ENCODE results near the gene RABGAP1L. TPM values are rescaled to one million over a fixed set of nuclear protein-coding genes. Genes with fewer than 3 reads are reported as not detected.

RABGAP1L gene
- total RNA-seq, 1 experiment from 2014 or later = 76.9 TPM

DNA sequence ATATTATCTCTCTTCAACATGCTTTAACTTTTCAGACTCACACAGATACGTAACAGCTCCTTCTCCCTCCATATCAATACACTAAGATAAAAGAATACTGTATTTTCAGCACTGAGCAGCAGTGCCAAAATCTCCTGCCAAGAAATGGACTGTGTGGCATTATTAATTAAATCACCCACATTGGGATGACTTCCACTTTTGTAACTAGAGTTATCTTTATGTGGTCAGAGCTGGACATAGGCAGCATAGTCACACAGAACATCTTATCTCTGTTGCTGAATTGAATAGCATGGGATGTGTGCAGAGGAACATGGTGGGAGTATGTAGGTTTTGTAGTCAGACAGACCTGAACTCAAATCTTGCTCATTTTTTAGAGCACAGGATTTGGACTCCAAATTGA lies 799.1 kb downstream of the RABGAP1L start (continued):
- TF ChIP-seq TCF7 (CRISPR knock-in tag; IDR thresholded peaks at IDR 0.05; ENCODE audit: low read depth) (no peak), JUN (CRISPR knock-in tag; IDR thresholded peaks at IDR 0.05) (no peak), NR2C2 (CRISPR knock-in tag; IDR thresholded peaks at IDR 0.05) (no peak), NR1H2 (CRISPR knock-in tag; IDR thresholded peaks at IDR 0.05) (no peak), GTF2I (CRISPR knock-in tag; conservative IDR thresholded peaks at IDR 0.05) (no peak), FOXK1 (CRISPR knock-in tag; IDR thresholded peaks at IDR 0.05) (no peak), ZNF281 (CRISPR knock-in tag; IDR thresholded peaks at IDR 0.05) (no peak), ARID4B (CRISPR knock-in tag; IDR thresholded peaks at IDR 0.05; ENCODE audit: borderline replicate concordance) (no peak), MXD4 (CRISPR knock-in tag; IDR thresholded peaks at IDR 0.05; ENCODE audit: borderline replicate concordance) (no peak)
- TF ChIP-seq, protein P1, sequence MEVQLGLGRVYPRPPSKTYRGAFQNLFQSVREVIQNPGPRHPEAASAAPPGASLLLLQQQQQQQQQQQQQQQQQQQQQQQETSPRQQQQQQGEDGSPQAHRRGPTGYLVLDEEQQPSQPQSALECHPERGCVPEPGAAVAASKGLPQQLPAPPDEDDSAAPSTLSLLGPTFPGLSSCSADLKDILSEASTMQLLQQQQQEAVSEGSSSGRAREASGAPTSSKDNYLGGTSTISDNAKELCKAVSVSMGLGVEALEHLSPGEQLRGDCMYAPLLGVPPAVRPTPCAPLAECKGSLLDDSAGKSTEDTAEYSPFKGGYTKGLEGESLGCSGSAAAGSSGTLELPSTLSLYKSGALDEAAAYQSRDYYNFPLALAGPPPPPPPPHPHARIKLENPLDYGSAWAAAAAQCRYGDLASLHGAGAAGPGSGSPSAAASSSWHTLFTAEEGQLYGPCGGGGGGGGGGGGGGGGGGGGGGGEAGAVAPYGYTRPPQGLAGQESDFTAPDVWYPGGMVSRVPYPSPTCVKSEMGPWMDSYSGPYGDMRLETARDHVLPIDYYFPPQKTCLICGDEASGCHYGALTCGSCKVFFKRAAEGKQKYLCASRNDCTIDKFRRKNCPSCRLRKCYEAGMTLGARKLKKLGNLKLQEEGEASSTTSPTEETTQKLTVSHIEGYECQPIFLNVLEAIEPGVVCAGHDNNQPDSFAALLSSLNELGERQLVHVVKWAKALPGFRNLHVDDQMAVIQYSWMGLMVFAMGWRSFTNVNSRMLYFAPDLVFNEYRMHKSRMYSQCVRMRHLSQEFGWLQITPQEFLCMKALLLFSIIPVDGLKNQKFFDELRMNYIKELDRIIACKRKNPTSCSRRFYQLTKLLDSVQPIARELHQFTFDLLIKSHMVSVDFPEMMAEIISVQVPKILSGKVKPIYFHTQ (CRISPR knock-in tag; IDR thresholded peaks at IDR 0.05) = no peak
- TF ChIP-seq, protein P2, sequence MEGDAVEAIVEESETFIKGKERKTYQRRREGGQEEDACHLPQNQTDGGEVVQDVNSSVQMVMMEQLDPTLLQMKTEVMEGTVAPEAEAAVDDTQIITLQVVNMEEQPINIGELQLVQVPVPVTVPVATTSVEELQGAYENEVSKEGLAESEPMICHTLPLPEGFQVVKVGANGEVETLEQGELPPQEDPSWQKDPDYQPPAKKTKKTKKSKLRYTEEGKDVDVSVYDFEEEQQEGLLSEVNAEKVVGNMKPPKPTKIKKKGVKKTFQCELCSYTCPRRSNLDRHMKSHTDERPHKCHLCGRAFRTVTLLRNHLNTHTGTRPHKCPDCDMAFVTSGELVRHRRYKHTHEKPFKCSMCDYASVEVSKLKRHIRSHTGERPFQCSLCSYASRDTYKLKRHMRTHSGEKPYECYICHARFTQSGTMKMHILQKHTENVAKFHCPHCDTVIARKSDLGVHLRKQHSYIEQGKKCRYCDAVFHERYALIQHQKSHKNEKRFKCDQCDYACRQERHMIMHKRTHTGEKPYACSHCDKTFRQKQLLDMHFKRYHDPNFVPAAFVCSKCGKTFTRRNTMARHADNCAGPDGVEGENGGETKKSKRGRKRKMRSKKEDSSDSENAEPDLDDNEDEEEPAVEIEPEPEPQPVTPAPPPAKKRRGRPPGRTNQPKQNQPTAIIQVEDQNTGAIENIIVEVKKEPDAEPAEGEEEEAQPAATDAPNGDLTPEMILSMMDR (IDR thresholded peaks at IDR 0.05) = no peak

DNA sequence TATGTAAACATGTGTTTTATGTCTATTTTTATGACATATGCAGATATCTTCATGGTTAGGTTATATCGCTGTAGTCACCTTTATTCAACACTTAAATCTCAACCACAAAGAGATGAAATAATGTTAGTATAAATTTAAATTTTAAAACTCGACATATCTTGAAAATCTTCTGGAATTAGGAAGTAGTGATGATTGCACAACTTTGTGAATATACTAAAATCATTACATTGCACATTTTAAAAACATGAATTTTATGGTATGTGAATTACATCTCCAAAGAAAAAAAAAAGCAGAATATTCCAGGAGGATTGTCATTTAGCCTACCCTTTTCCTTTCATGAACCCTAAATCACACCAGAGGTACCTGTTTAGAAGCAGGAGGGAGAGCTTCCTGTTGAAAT lies 801.0 kb downstream of the RABGAP1L start:
- POLR2A ChIA-PET = no interaction called here
- Mint-ChIP-seq H3K9me3 (no peaks in the 10 kb centered on the region), H3K27ac (no peak overlapping the region), H3K4me3 (no peak overlapping the region), H3K36me3 (peaks cover 37% of the 10 kb centered on the region), H3K27me3 (ENCODE audit: low read depth) (no peaks in the 10 kb centered on the region), H3K4me1 (peaks cover 22% of the 10 kb centered on the region)
- CTCF ChIA-PET = no interaction called here
- ATAC-seq = no peak
- DNase-seq (ENCODE audit: low spot score) = no peak
- TF ChIP-seq MXD4 (CRISPR knock-in tag; IDR thresholded peaks at IDR 0.05; ENCODE audit: borderline replicate concordance) = no peak
- no peak for TF ChIP-seq ATF1 (CRISPR knock-in tag; IDR thresholded peaks at IDR 0.05)
- no peak for TF ChIP-seq ZNF423 (CRISPR knock-in tag; IDR thresholded peaks at IDR 0.05)
- no peak for TF ChIP-seq NR3C1 (CRISPR knock-in tag; conservative IDR thresholded peaks at IDR 0.05; ENCODE audit: low read depth)
- no peak for TF ChIP-seq ZNF232 (CRISPR knock-in tag; IDR thresholded peaks at IDR 0.05)
- TF ChIP-seq USF1 (CRISPR knock-in tag; IDR thresholded peaks at IDR 0.05) = no peak
- TF ChIP-seq, protein P3, sequence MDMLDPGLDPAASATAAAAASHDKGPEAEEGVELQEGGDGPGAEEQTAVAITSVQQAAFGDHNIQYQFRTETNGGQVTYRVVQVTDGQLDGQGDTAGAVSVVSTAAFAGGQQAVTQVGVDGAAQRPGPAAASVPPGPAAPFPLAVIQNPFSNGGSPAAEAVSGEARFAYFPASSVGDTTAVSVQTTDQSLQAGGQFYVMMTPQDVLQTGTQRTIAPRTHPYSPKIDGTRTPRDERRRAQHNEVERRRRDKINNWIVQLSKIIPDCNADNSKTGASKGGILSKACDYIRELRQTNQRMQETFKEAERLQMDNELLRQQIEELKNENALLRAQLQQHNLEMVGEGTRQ (CRISPR knock-in tag; IDR thresholded peaks at IDR 0.05) = no peak
- no peak for TF ChIP-seq ZSCAN18 (CRISPR knock-in tag; IDR thresholded peaks at IDR 0.05)
- TF ChIP-seq SOX15 (CRISPR knock-in tag; IDR thresholded peaks at IDR 0.05) = no peak
- TF ChIP-seq, protein P4, sequence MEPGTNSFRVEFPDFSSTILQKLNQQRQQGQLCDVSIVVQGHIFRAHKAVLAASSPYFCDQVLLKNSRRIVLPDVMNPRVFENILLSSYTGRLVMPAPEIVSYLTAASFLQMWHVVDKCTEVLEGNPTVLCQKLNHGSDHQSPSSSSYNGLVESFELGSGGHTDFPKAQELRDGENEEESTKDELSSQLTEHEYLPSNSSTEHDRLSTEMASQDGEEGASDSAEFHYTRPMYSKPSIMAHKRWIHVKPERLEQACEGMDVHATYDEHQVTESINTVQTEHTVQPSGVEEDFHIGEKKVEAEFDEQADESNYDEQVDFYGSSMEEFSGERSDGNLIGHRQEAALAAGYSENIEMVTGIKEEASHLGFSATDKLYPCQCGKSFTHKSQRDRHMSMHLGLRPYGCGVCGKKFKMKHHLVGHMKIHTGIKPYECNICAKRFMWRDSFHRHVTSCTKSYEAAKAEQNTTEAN (CRISPR knock-in tag; IDR thresholded peaks at IDR 0.05) = no peak
- TF ChIP-seq SP1 (CRISPR knock-in tag; conservative IDR thresholded peaks at IDR 0.05) = no peak
- TF ChIP-seq NR1H2 (CRISPR knock-in tag; IDR thresholded peaks at IDR 0.05) = no peak
- no peak for TF ChIP-seq NR2C2 (CRISPR knock-in tag; IDR thresholded peaks at IDR 0.05)
